ENCODE measurements around the gene IL1RL1. TPM values are rescaled to one million over a fixed set of nuclear protein-coding genes. Genes with fewer than 3 reads are reported as not detected.

Gene IL1RL1
- 0.39 and 0.65 TPM in 2 replicates for total RNA-seq

GRCh38 chr2:102310964-102311640, at the start of gene IL1RL1:
Gene IL1RL1 (plus strand): TSS chr2:102311563. CDS start chr2:102338265, 26,702 bp downstream.

GRCh38 chr2:102355526-102356380, 44.4 kb downstream of the IL1RL1 start, which contains the start of gene IL18R1:
Gene IL18R1 (plus strand): TSS chr2:102355796. CDS start chr2:102362661, 6,865 bp downstream.

Other genes with a start within 250 kb of the IL1RL1 start
- 160 and 278 TPM in 2 replicates for gene IL1R1, start 168.8 kb upstream of the IL1RL1 start, total RNA-seq
- 3.3 and 3.7 TPM in 2 replicates for gene IL1RL2, start 124.5 kb upstream of the IL1RL1 start, total RNA-seq
- 4.2 and 4.4 TPM in 2 replicates for gene IL18R1, start 44.2 kb downstream of the IL1RL1 start, total RNA-seq
- not detected in 2 replicates for gene IL18RAP, start 111.6 kb downstream of the IL1RL1 start, total RNA-seq
- not detected in 2 replicates for gene SLC9A4, start 161.7 kb downstream of the IL1RL1 start, total RNA-seq

All from articular chondrocyte of knee joint (primary cell).